Activated CD4-positive, alpha-beta T cell treated with anti-CD3 and anti-CD28 coated beads, Interleukin-2, amount 10 ng/mL, durations not matched to agents 24 days and 14 days (primary cell): ENCODE results near the gene GNAQ. TPM values are rescaled to one million over a fixed set of nuclear protein-coding genes. Genes with fewer than 3 reads are reported as not detected.

Source experiments
- DNase-seq: peaks from one replicate; pipeline ENCODE4 v3.0.0; 2022
- H3K27ac Mint-ChIP-seq: one replicate; pipeline ENCODE4 v1.8.0; 2022; ENCODE audit warnings: mild to moderate bottlenecking, mixed read lengths
- H3K27me3 Mint-ChIP-seq: one replicate; pipeline ENCODE4 v1.8.0; 2022; ENCODE audit warnings: mixed read lengths
- H3K36me3 Mint-ChIP-seq: one replicate; pipeline ENCODE4 v1.8.0; 2022; ENCODE audit warnings: low read depth, mild to moderate bottlenecking, mixed read lengths
- H3K4me1 Mint-ChIP-seq: one replicate; pipeline ENCODE4 v1.8.0; 2021; ENCODE audit warnings: mixed read lengths
- H3K4me3 Mint-ChIP-seq: one replicate; pipeline ENCODE4 v1.8.0; 2022; ENCODE audit warnings: mild to moderate bottlenecking, moderate library complexity, mixed read lengths
- H3K9me3 Mint-ChIP-seq: one replicate; pipeline ENCODE4 v1.8.0; 2021; ENCODE audit warnings: mixed read lengths
- intact Hi-C: fragments of 100-400 bp; cut with micrococcal nuclease; formaldehyde crosslinking; loops from one replicate; pipeline ENCODE4 v1.15.1; 2023
- total RNA-seq: library from RNA; stranded (reverse); gene quantifications from 2 replicates; pipeline ENCODE4 v1.2.3, GENCODE V29; 2022

Gene GNAQ
- total RNA-seq, 1 donor from 2014 or later, result 22.7 TPM

DNA sequence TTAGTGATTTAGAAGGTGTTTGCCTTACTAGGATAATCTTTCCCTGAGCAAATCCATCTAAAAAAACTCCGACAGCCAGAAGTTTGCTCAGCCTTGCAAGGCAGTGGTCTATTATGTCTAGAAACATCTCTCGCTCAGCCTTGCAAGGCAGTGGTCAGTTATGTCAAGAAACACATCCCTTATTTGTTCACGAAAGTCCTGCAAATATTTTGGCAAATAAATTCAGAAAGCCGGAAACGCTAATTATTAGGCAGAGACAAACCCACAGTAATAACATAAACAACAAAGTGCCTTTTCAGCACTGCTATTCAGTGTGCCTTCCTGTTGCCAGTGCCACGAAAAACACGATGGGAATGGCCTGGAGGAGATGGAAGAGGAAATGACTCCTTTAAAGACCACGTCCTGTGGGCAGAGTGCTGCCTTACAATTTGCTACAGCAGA, 184.5 kb downstream of the GNAQ start:
- no peaks in the 10 kb centered on the region for H3K9me3 Mint-ChIP-seq
- no peak overlapping the region for H3K27ac Mint-ChIP-seq
- peaks cover 21% of the 10 kb centered on the region for H3K4me1 Mint-ChIP-seq
- H3K4me3 Mint-ChIP-seq, result no peak overlapping the region
- H3K27me3 Mint-ChIP-seq, result no peaks in the 10 kb centered on the region
- peaks cover 2% of the 10 kb centered on the region for H3K36me3 Mint-ChIP-seq
- no peak for DNase-seq
- intact Hi-C loops, result loop anchor here (10.0 kb wide), 1 partner anchor 368 kb away; no protein-coding TSS in a partner anchor

DNA sequence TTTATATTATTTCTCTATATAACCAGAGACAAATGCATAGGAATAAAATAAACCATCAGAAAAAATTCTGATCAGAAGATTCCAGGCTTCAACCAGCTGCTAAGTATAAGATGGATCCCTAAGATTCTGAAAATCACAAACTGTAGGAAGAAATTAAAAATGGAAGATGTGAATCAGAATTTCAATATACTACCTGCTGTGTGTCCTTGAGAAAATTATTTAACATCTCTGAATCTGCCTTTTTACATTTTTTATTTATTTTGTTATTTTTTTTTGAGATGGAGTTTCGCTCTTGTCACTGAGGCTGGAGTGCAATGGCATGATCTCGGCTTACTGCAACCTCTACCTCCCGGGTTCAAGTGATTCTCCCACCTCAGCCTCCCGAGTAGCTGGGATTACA, 187.2 kb downstream of the GNAQ start:
- intact Hi-C loops, result loop anchor here (5.0 to 10.0 kb wide), 3 partner anchors 92 to 387 kb away; no protein-coding TSS in a partner anchor
- Mint-ChIP-seq H3K36me3 (peaks cover 2% of the 10 kb centered on the region), H3K4me3 (no peak overlapping the region)

DNA sequence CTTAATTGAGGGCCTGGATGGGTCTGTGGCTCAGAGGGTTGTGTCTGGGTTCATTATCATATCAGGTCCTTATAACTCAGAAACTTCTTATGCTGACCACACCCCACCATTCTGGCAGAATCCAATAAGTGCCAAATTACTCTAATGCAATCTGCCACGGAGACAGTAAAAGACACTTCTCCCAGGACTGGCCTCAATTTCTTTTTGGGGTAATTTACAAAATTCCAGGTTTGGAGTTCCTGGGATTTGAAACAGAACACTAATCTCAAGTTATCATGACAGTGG, 187.8 kb downstream of the GNAQ start:
- Mint-ChIP-seq H3K27ac (no peak overlapping the region), H3K4me3 (no peak overlapping the region), H3K4me1 (peaks cover 26% of the 10 kb centered on the region), H3K36me3 (peaks cover under 1% of the 10 kb centered on the region), H3K27me3 (no peaks in the 10 kb centered on the region), H3K9me3 (no peaks in the 10 kb centered on the region)
- intact Hi-C loops, result loop anchor here (5.0 to 10.0 kb wide), 3 partner anchors 92 to 387 kb away; no protein-coding TSS in a partner anchor
- DNase-seq, result no peak

More for the DNA sequence above, 187.2 kb downstream of the GNAQ start:
- DNase-seq, result no peak
- Mint-ChIP-seq H3K4me1 (peaks cover 28% of the 10 kb centered on the region), H3K27ac (no peak overlapping the region), H3K27me3 (no peaks in the 10 kb centered on the region), H3K9me3 (no peaks in the 10 kb centered on the region)

DNA sequence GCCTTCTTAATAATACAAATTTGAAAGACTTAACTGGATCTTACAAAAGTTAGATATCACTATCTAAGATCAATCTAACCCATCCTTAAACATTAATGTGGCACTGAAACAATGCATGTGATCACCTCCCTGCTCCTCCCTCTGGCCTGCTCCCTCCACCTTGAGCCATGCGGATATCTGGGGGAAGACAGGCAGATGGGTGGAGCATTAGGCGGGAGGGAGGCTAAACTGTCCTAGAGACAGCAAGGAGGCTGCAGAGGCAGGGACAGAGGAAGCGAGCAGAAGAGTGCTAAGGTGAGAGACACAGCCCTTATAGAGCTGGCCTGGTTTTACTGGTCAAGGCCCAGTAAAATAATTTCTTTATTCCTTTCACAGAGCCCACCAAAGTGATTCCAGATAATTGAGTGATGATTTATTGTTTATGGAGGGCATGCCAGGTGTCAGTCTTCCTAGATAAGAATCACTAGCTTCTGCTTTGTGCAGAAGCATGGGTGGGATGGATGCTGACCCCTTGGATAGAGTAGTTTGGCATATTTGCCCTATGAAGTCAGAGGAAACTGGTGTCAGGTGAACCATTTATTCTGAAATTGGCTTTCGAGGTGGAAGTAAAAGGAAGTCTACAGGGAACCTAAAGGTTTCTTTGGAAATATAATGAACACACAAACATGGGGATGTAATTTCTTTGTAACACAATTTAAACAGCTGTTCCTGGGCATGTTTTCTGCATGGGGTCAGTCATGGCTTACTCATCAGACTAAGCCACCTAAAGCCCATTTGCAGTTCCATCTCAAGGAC, 188.3 kb downstream of the GNAQ start:
- peaks cover 24% of the 10 kb centered on the region for H3K4me1 Mint-ChIP-seq
- DNase-seq, result no peak
- no peak overlapping the region for H3K27ac Mint-ChIP-seq
- intact Hi-C loops, result loop anchor here (5.0 to 10.0 kb wide), 3 partner anchors 91 to 386 kb away; no protein-coding TSS in a partner anchor
- H3K36me3 Mint-ChIP-seq, result no peaks in the 10 kb centered on the region
- H3K27me3 Mint-ChIP-seq, result no peaks in the 10 kb centered on the region
- H3K4me3 Mint-ChIP-seq, result no peak overlapping the region
- no peaks in the 10 kb centered on the region for H3K9me3 Mint-ChIP-seq

DNA sequence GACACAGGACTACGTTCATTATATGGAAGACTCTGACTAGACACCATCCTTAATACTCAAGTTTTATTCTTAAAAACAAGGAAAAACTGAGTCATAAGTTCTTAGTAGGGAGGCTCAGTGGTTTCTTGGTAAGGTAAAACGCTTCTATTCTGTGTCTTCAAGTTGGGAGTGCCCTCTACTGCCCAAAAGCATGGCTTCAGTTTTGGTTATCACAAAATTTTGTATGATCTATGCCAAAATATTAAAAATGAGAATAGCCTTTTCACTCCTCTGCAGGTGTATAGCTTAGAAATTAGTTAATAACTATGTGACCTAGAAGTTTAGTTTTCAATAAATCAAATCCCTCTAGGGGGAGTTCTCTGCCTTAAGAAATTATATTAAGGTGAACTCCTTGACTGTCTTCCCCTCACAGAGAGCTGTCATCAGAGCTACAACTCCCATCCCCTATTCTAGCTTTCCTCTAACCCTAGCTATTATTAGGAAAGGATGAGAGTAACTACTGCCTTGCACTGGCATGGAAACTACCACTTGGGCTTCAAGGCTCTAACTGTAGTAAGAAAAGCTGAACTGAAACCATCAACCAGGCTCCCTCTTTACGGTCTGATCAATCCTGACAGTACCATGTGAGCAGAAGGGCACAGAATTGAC, 189.7 kb downstream of the GNAQ start:
- no peaks in the 10 kb centered on the region for H3K27me3 Mint-ChIP-seq
- H3K9me3 Mint-ChIP-seq, result no peaks in the 10 kb centered on the region
- intact Hi-C loops, result loop anchor here (1.0 to 10.0 kb wide), 8 partner anchors 41 to 409 kb away; no protein-coding TSS in a partner anchor
- no peak overlapping the region for H3K4me3 Mint-ChIP-seq
- no peak overlapping the region for H3K27ac Mint-ChIP-seq
- DNase-seq, result no peak
- peaks cover 11% of the 10 kb centered on the region for H3K4me1 Mint-ChIP-seq
- H3K36me3 Mint-ChIP-seq, result no peaks in the 10 kb centered on the region

DNA sequence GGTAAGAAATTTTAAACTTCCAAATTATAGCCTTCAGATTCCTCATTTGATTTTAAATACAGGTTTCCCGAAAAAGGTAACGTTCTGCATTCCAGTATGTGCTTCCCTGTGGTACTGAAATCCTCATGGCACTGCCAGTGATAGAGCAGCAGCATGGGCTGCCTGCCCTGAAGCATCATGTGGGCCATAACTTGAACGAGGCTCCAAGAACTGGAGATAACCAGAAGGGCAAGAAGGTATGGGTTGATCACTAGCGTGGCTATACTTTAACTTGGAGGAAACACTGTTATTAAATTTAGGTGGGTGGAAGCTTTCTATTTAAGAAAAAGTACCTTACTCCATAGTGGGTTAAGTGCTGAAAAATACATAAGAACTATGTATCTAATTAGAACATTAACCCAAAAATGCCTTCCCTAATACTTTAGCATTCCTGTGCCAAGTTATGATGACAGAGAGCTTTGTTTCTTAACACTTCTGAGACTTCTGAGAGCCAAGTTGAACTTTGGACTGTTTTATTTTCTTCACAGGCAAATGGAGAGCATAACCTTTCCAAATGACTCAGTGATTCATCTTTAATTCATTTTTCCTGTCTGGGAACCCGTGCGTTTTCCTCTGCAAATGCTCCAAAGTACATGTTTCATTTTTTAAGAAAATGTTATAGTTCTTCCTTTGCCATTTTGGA, 192.0 kb downstream of the GNAQ start:
- Mint-ChIP-seq H3K4me1 (peaks cover 8% of the 10 kb centered on the region), H3K4me3 (no peak overlapping the region), H3K27ac (no peak overlapping the region), H3K9me3 (no peaks in the 10 kb centered on the region), H3K27me3 (no peaks in the 10 kb centered on the region), H3K36me3 (no peaks in the 10 kb centered on the region)
- no peak for DNase-seq
- intact Hi-C loops, result loop anchor here (2.0 to 10.0 kb wide), 6 partner anchors 75 to 407 kb away; no protein-coding TSS in a partner anchor

DNA sequence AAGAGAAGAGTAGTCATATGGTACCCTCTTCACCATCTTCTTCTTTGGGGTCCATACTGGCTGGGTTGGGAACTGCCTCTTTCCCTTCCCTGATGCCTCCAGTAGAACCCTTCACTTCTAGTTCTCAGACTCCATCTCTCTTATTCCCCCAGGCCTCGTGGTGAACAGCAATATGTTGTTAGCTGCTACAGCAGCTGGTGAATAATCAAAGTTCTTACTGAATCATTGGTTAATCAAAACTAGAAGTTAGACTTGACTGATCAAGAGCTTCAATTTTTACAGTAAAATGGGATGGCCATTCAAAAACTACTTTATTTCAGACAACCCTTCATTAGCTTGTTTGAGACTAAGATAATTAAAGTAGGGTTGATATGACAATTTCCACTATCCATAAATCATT, 192.6 kb downstream of the GNAQ start:
- intact Hi-C loops, result no loop called here
- H3K9me3 Mint-ChIP-seq, result no peaks in the 10 kb centered on the region
- peaks cover 8% of the 10 kb centered on the region for H3K4me1 Mint-ChIP-seq
- H3K36me3 Mint-ChIP-seq, result no peaks in the 10 kb centered on the region
- no peaks in the 10 kb centered on the region for H3K27me3 Mint-ChIP-seq
- H3K4me3 Mint-ChIP-seq, result no peak overlapping the region
- no peak overlapping the region for H3K27ac Mint-ChIP-seq
- no peak for DNase-seq

DNA sequence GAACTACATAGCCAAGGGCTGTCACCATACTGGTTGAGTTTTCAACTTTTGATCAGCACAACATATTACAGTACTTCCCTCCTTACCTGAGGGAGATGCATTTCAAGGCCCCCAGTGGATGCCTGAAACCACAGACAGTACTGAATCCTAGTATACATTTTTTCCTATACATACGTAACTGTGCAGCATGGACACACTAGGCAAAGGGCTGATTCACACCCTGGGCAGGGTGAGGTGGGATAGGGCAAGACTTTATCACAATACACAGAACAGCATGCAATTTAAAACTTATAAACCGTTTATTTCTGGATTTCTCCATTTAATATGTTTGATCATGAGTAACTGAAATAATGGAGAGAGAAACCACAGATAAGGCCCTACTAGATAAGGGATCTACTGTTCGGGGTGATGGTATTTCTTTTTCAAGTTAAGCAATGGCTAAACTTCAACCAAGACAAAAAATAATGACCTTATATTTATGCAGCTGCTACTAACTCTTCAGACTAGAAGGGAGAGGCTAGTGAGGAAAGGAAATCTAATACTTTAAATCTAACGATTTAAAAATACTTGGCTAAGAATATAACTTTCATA, 196.6 kb downstream of the GNAQ start:
- no peak for DNase-seq
- H3K4me3 Mint-ChIP-seq, result no peak overlapping the region
- H3K4me1 Mint-ChIP-seq, result peaks cover 3% of the 10 kb centered on the region
- H3K9me3 Mint-ChIP-seq, result no peaks in the 10 kb centered on the region
- intact Hi-C loops, result no loop called here
- H3K27ac Mint-ChIP-seq, result no peak overlapping the region
- peaks cover 7% of the 10 kb centered on the region for H3K36me3 Mint-ChIP-seq
- no peaks in the 10 kb centered on the region for H3K27me3 Mint-ChIP-seq

DNA sequence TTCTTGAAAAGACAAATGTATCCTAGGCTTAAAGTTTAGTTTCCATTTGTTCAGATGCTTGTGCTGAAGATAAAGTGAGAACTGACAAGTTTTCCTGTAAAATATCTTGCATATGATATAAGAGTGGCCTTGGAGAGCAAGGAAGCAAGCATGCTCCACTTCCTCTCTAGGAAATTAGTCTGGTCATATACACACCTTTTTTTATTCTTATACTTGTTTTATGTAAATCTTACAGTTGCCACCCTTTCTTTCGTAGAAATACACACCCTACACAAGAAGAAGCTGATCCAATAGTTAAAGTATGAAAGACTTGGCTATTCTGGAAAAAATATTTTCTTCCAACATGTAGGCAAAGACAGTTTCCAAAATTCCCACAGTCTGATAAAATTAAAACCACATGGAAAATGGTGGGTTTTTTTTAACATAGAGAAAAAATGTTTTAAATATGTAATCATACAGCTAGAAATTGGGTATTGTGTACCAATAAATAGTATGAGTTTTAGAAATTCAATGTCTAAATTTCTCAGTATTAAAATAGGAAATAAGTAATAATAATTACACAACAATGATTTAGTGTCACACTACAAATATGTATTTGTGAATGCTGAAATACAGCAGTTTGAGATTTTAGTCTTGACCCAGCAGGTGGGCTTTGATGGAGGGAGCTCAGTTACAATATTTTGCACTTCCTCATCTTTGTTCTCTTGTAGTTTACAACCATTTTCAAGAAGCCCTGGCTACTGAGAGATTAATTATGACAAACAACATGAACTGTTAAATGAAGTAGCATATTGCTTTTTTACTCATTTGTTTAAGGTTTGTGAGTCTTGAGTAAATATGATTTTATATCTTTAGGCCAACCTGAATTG, 197.8 kb downstream of the GNAQ start:
- Mint-ChIP-seq H3K4me3 (no peak overlapping the region), H3K27ac (no peak overlapping the region), H3K36me3 (peaks cover 7% of the 10 kb centered on the region), H3K4me1 (peaks cover 3% of the 10 kb centered on the region), H3K9me3 (no peaks in the 10 kb centered on the region), H3K27me3 (no peaks in the 10 kb centered on the region)
- intact Hi-C loops, result no loop called here
- DNase-seq, result no peak

DNA sequence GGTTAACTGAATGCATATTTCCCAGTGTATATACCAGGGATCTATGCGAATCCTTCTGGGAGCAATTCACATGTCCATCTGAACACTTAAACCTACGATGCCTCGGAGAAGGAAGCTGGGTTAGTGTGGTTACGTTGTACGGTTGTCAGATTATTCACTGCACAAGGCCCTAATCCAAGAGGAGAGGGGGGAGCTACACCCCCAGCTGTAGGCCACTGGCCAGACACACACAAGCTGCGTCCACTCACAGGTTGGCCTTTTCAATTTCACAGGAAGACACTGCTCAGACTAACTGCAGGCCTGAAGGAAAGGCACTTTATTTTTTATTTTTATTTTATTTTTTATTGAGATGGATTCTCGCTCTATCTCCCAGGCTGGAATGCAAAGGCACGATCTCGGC, 199.0 kb downstream of the GNAQ start:
- intact Hi-C loops, result no loop called here
- no peak for DNase-seq
- H3K27me3 Mint-ChIP-seq, result no peaks in the 10 kb centered on the region
- H3K9me3 Mint-ChIP-seq, result no peaks in the 10 kb centered on the region
- no peak overlapping the region for H3K27ac Mint-ChIP-seq
- H3K4me1 Mint-ChIP-seq, result peaks cover 3% of the 10 kb centered on the region
- peaks cover 7% of the 10 kb centered on the region for H3K36me3 Mint-ChIP-seq
- H3K4me3 Mint-ChIP-seq, result no peak overlapping the region

DNA sequence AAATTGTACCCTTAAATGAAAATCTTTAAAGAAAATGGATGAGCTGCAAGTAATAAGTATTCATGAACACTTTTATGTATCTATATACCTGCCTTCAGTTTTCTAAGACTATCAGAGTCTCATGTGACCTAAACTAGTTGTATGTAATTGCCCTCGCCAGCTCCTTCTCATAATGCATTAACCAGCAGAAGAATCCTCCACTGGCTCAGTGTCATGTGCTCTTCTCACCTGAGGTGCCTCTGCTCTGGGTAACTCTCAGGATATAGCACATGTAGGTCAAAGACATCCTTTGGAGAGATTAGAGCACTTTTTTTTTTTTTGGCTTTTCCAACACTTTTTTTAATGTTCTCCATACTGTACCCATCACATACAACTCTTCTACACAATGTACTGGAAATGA, 199.8 kb downstream of the GNAQ start:
- Mint-ChIP-seq H3K4me1 (peaks cover 8% of the 10 kb centered on the region), H3K27ac (no peak overlapping the region), H3K27me3 (no peaks in the 10 kb centered on the region), H3K9me3 (no peaks in the 10 kb centered on the region), H3K36me3 (peaks cover 7% of the 10 kb centered on the region), H3K4me3 (no peak overlapping the region)
- no peak for DNase-seq
- intact Hi-C loops, result no loop called here

DNA sequence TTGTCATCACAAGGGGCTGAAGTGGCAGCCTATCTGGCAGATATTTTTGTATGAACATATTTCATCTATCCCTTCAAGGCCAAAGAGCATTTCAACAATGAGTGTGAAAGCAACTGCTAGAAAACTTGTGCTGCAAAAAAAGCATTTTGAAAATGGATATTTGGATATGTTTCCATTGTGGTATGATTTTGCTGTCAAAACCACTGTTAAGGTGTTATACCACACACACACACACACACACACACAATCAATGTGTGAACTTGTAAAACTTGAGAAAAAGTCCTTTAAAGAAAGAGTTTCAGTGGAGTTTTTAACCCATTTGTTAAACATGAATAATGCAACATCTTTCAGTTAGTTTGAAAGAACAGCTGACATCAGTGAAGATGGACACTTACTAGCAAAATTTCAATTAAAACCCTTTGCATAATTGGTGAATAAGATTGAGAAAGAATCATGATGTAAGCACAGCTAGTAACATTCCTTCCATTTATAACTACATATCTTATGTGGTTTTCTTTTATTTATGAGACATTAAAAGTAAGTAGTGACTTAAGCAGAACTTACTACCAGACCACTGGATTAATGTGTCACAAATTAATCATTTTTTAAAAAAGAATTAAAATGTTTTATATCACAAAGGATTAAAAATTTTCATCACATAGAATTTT, 200.9 kb downstream of the GNAQ start:
- H3K4me1 Mint-ChIP-seq, result peaks cover 8% of the 10 kb centered on the region
- no peaks in the 10 kb centered on the region for H3K27me3 Mint-ChIP-seq
- intact Hi-C loops, result no loop called here
- no peak overlapping the region for H3K4me3 Mint-ChIP-seq
- no peak overlapping the region for H3K27ac Mint-ChIP-seq
- no peak for DNase-seq
- no peaks in the 10 kb centered on the region for H3K9me3 Mint-ChIP-seq
- peaks cover 7% of the 10 kb centered on the region for H3K36me3 Mint-ChIP-seq

DNA sequence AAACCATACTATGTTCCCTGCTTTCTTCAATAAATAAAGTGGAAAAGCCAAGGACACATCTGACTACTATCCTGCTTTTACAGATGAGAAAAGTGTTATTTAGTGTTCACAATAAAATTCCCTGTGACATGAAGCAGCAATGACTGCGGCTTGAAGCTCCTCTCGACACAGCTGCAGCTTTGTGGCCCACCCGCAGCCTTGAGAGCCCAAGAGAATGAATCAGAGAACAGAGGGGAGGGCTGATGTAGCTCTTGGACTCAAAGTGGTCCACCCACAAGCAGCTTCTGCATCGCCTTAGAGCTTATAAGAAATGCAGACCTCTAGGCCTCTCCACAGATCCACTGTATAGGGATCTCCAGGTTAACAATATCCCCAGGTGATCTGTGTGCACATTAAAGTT, 202.2 kb downstream of the GNAQ start:
- H3K36me3 Mint-ChIP-seq, result peaks cover 7% of the 10 kb centered on the region
- intact Hi-C loops, result no loop called here
- H3K4me1 Mint-ChIP-seq, result peaks cover 8% of the 10 kb centered on the region
- no peaks in the 10 kb centered on the region for H3K9me3 Mint-ChIP-seq
- no peak overlapping the region for H3K4me3 Mint-ChIP-seq
- H3K27me3 Mint-ChIP-seq, result no peaks in the 10 kb centered on the region
- no peak overlapping the region for H3K27ac Mint-ChIP-seq
- DNase-seq, result no peak
